22Rv1 (cell line): Measurements from ENCODE around the gene EXOSC5.

ENCODE experiments used
- ZFX ChIP-seq: fragments of 450-650 bp; IDR thresholded peaks from 2 replicates; pipeline ENCODE4 v1.6.1; 2017; ENCODE audit warnings: antibody characterized with exemption, borderline replicate concordance
- TF ChIP-seq, protein P1 (sequence below): fragments of 450-650 bp; IDR thresholded peaks from 2 replicates; pipeline ENCODE4 v1.5.1; 2017; ENCODE audit warnings: mild to moderate bottlenecking

- TF ChIP-seq, protein P1, sequence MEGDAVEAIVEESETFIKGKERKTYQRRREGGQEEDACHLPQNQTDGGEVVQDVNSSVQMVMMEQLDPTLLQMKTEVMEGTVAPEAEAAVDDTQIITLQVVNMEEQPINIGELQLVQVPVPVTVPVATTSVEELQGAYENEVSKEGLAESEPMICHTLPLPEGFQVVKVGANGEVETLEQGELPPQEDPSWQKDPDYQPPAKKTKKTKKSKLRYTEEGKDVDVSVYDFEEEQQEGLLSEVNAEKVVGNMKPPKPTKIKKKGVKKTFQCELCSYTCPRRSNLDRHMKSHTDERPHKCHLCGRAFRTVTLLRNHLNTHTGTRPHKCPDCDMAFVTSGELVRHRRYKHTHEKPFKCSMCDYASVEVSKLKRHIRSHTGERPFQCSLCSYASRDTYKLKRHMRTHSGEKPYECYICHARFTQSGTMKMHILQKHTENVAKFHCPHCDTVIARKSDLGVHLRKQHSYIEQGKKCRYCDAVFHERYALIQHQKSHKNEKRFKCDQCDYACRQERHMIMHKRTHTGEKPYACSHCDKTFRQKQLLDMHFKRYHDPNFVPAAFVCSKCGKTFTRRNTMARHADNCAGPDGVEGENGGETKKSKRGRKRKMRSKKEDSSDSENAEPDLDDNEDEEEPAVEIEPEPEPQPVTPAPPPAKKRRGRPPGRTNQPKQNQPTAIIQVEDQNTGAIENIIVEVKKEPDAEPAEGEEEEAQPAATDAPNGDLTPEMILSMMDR: no peak
- TF ChIP-seq ZFX: no peak
Observed at GRCh38 chr19:41355035-41355434, 42.1 kb downstream of the EXOSC5 start.
